Measurements from ENCODE around the gene PDE6B.

DNA sequence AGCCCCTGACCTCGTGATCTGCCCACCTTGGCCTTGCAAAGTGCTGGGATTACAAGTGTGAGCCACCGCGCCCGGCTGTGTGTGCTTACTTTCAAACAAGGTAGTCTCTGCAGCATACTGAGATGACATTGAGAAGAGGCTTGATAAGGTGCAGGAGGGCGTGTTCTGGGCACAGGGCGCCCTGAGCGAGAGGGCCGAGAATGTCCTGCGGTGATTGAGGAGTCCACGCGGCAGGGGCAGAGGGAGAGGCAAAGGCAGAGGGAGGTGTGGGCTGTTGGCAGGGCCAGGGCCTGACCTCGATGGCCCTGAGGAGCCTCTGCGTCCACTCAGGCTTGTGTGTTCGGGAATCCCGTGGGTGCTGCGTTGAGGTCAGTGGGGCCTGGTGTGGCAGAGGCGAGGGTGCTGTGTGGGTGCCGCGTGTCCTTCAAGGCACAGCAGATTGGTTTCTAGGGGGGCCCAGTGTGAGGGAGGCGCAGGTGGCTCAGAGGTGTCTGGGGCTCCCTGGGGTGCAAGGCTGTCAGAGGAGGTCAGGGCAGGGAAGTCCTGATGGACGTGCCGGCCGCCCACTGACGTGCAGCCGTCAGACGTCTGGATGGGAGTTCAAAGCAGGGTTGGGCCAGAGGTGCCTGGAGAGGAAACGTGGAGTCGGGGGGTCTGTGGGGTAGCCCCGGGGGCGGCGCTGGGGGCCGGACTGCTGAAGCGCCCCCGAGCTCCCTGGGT, 92.4 kb downstream of the PDE6B start:
- no peak for TF ChIP-seq TAF1 (IDR thresholded peaks at IDR 0.05; ENCODE audit: borderline replicate concordance, insufficient read depth, low read length)
- TF ChIP-seq SIN3A (IDR thresholded peaks at IDR 0.05; ENCODE audit: borderline replicate concordance, insufficient read depth, low read length): no peak
